ENCODE data around the gene WDR47.
A peak's percentile ranks its signal among the peaks of the same experiment; 100 is the strongest.

Gene WDR47

DNA sequence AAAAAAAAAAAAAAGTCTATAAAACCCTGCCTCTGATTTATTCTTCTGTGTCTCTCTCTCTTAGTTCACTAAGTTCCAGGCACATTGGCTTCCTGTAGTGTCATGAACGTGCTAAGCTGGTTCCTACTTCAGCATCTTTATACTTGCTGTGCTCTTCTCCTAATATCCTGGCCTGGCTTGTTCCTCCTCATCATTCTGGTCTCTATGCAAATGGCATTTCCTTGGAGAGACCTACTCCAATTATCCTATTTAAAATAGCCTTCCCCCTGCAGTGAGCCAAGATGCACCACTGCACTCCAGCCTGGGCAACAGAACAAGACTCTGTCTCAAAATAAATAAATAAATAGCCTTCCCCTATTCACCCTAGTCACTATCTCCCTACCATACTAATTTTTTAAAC lies 69.0 kb downstream of the WDR47 start:
- in situ Hi-C loops (cut with MboI; ENCODE audit: low pct_unique_long_range_greater_than_20kb, low sequenced_read_pairs, unreplicated experiment), result no loop called here
- TF ChIP-seq, protein P1, sequence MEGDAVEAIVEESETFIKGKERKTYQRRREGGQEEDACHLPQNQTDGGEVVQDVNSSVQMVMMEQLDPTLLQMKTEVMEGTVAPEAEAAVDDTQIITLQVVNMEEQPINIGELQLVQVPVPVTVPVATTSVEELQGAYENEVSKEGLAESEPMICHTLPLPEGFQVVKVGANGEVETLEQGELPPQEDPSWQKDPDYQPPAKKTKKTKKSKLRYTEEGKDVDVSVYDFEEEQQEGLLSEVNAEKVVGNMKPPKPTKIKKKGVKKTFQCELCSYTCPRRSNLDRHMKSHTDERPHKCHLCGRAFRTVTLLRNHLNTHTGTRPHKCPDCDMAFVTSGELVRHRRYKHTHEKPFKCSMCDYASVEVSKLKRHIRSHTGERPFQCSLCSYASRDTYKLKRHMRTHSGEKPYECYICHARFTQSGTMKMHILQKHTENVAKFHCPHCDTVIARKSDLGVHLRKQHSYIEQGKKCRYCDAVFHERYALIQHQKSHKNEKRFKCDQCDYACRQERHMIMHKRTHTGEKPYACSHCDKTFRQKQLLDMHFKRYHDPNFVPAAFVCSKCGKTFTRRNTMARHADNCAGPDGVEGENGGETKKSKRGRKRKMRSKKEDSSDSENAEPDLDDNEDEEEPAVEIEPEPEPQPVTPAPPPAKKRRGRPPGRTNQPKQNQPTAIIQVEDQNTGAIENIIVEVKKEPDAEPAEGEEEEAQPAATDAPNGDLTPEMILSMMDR (IDR thresholded peaks at IDR 0.05; ENCODE audit: extremely low read depth, insufficient read depth, missing control alignments), result no peak
- no peak for DNase-seq (ENCODE audit: low spot score)

DNA sequence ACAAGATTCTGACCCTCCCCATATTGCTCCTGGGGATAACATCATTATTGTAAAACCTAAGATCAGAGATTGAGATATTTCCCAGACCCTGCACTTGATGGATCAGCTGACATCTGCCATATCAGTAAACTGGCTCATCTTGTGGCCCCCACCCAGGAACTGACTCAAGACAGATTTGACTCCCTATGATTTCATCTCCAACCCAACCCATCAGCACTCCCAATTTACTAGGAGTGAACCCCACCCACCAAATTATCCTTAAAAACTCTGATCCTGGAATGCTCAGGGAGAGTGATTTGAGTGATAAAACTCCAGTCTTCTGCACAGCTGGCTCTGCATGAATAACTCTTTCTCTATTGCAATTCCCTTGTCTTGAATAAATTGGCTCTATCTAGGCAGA lies 72.6 kb downstream of the WDR47 start:
- in situ Hi-C loops (cut with MboI; ENCODE audit: low pct_unique_long_range_greater_than_20kb, low sequenced_read_pairs, unreplicated experiment), result no loop called here
- DNase-seq (ENCODE audit: low spot score), result no peak
- TF ChIP-seq, protein P1 (IDR thresholded peaks at IDR 0.05; ENCODE audit: extremely low read depth, insufficient read depth, missing control alignments), result no peak

DNA sequence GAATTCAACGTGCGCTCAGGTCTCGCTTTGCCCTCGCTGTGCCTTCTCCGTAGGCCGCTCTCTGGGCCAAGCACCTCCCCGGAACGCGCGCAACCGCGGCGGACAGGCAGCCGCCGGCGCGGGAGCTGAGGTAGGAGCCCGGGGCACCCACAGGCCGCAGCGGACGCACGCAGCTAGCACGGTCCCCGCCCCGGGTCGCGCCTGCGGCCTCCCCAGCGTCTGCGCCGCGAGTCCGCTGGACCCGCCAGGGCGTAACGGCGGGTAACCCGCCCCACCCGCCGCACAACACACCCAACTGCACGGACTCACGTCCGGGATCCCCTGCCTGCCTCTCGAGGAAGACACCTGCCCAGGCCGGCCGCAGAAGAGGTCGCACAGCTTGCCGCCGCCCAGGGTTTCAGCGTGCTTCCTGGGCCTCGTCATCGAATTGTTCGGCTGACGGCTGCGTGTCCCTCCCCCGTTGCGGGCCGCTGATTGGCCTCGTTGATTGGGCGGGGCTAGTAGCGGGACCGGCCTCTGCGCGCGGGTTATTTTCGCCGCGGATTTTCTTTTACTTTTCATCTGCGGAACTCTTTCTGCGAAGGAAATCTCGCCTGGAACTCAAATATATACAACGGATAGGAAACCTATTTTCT lies 78.7 kb downstream of the WDR47 start, which contains the start of gene CLCC1:
Gene CLCC1, minus strand, starts transcription at position 433 of the 635 bp plus-strand sequence. CDS start 13,047 bp downstream, outside the sequence.
- DNase-seq (ENCODE audit: low spot score), result peak; percentile 95
- TF ChIP-seq, protein P1 (IDR thresholded peaks at IDR 0.05; ENCODE audit: extremely low read depth, insufficient read depth, missing control alignments), result no peak
- in situ Hi-C loops (cut with MboI; ENCODE audit: low pct_unique_long_range_greater_than_20kb, low sequenced_read_pairs, unreplicated experiment), result no loop called here

DNA sequence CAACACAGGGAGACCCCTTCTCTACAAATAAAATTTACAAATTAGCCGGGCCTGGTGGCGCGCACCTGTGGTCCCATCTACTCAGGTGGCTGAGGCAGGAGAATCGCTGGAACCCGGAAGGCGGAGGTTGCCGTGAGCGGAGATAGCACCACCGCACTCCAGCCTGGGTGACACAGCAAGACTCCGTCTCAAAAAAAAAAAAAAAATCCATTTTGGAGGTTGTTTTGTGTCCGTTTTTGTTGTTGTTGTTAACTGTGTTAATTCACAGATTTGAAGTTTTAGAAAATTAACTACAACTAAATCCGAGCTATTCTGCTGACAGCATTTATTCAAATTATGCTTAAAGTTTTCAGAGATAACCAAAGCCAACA lies 79.2 kb downstream of the WDR47 start:
- DNase-seq (ENCODE audit: low spot score), result no peak
- TF ChIP-seq, protein P1 (IDR thresholded peaks at IDR 0.05; ENCODE audit: extremely low read depth, insufficient read depth, missing control alignments), result no peak
- in situ Hi-C loops (cut with MboI; ENCODE audit: low pct_unique_long_range_greater_than_20kb, low sequenced_read_pairs, unreplicated experiment), result no loop called here

DNA sequence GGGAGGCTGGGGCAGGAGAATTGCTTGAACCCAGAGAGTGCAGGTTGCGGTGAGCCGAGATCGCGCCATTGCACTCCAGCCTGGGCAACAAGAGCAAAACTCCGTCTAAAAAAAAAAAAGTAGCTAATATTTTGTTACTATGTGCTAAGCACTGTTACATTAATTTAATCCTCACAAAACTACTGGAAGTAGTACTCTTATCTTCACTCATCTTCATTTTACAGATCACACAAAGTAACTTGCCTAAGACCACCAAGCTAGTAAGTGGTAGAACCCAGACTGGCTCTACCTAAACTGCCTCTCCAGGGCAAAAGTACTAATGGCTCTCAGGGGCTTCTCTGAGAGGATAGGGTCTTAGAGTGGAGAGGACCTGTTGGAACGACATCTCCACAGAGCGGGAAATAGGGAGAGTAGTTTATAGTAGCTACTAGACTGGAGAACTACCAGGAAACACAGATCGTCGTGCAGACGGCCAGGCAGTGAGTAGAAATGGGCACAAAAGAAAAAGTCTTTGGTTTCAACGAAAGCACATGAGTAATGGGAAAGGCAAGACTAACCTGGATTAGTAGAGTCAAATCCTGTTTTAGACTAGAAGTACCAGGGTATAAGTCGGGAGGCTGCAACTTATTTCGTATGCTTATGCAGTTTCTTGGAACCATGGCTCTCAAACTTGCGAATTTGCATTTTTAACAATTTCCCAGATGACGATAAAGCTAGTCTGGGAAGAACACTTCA lies 80.0 kb downstream of the WDR47 start:
- in situ Hi-C loops (cut with MboI; ENCODE audit: low pct_unique_long_range_greater_than_20kb, low sequenced_read_pairs, unreplicated experiment), result no loop called here
- TF ChIP-seq, protein P1 (IDR thresholded peaks at IDR 0.05; ENCODE audit: extremely low read depth, insufficient read depth, missing control alignments), result no peak
- DNase-seq (ENCODE audit: low spot score), result no peak

DNA sequence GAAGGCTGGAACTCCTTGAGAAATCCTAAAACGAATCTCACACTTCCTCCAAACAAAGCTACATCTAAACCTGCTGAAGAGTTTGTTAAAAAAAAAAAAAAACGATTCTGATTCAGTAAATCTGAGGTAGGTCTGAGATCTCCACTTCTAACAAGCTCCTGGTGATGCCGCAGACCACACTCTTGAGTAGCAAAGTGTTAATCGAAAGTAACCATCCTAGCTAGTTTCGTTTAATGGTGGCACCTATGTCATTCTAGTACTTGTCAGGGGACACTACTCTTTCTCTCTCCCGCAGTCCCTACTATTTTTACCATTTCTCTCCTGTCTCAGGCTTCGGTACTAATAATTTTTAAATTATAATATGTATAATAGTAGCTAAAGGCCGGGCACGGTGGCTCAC lies 80.7 kb downstream of the WDR47 start:
- in situ Hi-C loops (cut with MboI; ENCODE audit: low pct_unique_long_range_greater_than_20kb, low sequenced_read_pairs, unreplicated experiment), result no loop called here
- no peak for DNase-seq (ENCODE audit: low spot score)
- TF ChIP-seq, protein P1 (IDR thresholded peaks at IDR 0.05; ENCODE audit: extremely low read depth, insufficient read depth, missing control alignments), result no peak
